GM12878 (cell line): ENCODE measurements around the gene SVBP.

Experiments
- ATF7 ChIP-seq: fragments of 450-650 bp; IDR thresholded peaks from 2 replicates; pipeline ENCODE4 v1.6.1; 2016; ENCODE audit warnings: low read depth, mild to moderate bottlenecking
- BCL11A ChIP-seq: IDR thresholded peaks from 2 replicates; pipeline ENCODE4 v1.6.1; 2011; ENCODE audit warnings: low read depth, low read length
- CBX5 ChIP-seq: sonication (generic); IDR thresholded peaks from 2 replicates; pipeline ENCODE4 v1.6.1; 2016; ENCODE audit warnings: low read depth, moderate library complexity, mild to moderate bottlenecking, inconsistent platforms
- EZH2 ChIP-seq: IDR thresholded peaks from 2 replicates; pipeline ENCODE4 v1.6.1; 2012; ENCODE audit warnings: low read depth, mild to moderate bottlenecking, control low read depth, inconsistent platforms, low read length, borderline replicate concordance; ENCODE audit not compliant: control insufficient read depth
- HDGF ChIP-seq: fragments of 450-650 bp; IDR thresholded peaks from 2 replicates; pipeline ENCODE4 v1.6.1; 2016; ENCODE audit warnings: antibody characterized with exemption
- TBL1XR1 ChIP-seq: IDR thresholded peaks from 2 replicates; pipeline ENCODE4 v1.6.1; 2012; ENCODE audit warnings: low read depth, low read length, improper control_type of control experiment
- TF ChIP-seq, protein P1 (sequence below), 3 experiments: IDR thresholded peaks in 2 of 3; conservative IDR thresholded peaks in 1 of 3; 2 replicates each; pipeline ENCODE4 v1.5.1; 2011; ENCODE audit warnings: low read depth in 3 of 3, low read length in 3 of 3, mild to moderate bottlenecking in 3 of 3, control low read depth in 2 of 3, moderate library complexity in 2 of 3, inconsistent platforms in 1 of 3, mixed read lengths in 1 of 3; ENCODE audit not compliant: control insufficient read depth in 2 of 3, insufficient read depth in 1 of 3; ENCODE audit errors: extremely low read depth in 1 of 3

DNA sequence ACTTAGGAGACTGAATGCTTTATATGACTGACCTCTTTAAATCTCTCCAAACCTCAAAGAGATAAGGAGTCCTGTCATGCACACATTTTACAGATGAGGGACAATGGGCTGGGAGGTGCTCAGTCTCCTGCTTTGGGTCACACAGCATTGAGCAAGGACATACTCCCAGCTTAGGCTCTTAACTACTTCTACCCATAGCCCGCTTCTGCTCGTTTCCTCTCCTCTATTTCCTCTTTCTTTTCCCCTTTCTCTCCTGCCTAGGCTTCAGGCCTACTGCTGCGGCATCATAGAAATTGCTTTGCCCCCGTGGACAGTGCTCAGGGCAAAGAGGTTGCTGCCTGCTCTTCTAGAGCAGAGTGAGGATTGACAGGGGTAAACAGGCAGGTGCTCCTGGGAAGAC is 16.8 kb upstream of the SVBP start:
- TF ChIP-seq BCL11A (no peak), EZH2 (no peak), TBL1XR1 (no peak), CBX5 (no peak), HDGF (no peak), ATF7 (no peak)
- TF ChIP-seq, protein P1, sequence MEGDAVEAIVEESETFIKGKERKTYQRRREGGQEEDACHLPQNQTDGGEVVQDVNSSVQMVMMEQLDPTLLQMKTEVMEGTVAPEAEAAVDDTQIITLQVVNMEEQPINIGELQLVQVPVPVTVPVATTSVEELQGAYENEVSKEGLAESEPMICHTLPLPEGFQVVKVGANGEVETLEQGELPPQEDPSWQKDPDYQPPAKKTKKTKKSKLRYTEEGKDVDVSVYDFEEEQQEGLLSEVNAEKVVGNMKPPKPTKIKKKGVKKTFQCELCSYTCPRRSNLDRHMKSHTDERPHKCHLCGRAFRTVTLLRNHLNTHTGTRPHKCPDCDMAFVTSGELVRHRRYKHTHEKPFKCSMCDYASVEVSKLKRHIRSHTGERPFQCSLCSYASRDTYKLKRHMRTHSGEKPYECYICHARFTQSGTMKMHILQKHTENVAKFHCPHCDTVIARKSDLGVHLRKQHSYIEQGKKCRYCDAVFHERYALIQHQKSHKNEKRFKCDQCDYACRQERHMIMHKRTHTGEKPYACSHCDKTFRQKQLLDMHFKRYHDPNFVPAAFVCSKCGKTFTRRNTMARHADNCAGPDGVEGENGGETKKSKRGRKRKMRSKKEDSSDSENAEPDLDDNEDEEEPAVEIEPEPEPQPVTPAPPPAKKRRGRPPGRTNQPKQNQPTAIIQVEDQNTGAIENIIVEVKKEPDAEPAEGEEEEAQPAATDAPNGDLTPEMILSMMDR (IDR thresholded peaks at IDR 0.05 in 2 of 3, conservative IDR thresholded peaks at IDR 0.05 in 1 of 3; ENCODE audit: control insufficient read depth in 2 of 3, extremely low read depth in 1 of 3, insufficient read depth in 1 of 3, low read depth in 3 of 3, low read length in 3 of 3): no peak
